ENCODE data around the gene PNPLA7.
"Not testable (repeated sequence)": the region's sequence is repeated elsewhere in the genome, so short reads cannot be mapped to it uniquely, and the experiment has no call there.

DNA sequence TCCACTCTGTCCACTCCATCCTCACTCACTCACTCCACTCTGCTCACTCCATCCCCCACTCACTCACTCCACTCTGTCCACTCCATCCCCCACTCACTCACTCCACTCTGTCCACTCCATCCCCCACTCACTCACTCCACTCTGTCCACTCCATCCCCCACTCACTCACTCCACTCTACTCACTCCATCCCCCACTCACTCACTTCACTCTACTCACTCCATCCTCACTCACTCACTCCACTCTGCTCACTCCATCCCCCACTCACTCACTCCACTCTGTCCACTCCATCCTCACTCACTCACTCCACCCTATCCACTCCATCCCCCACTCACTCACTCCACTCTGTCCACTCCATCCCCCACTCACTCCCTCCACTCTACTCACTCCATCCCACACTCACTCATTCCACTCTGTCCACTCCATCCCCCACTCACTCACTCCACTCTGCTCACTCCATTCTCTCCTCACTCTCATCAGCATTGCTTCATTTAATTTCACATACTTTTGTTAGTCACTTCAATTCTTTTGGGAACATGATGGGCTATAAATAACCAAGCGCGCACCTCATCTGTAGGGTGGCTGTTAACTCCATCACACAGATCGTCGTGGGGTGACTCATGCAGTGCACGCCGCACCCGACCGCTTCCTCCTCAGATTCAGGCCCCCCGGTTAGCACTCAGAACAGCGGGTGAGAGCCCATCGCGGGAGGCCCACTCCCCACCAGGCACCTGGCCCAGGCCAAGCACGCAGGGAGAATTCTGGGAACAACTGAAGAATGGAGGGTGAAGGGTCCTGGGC, 31.3 kb downstream of the PNPLA7 start:
- TF ChIP-seq, protein P1, sequence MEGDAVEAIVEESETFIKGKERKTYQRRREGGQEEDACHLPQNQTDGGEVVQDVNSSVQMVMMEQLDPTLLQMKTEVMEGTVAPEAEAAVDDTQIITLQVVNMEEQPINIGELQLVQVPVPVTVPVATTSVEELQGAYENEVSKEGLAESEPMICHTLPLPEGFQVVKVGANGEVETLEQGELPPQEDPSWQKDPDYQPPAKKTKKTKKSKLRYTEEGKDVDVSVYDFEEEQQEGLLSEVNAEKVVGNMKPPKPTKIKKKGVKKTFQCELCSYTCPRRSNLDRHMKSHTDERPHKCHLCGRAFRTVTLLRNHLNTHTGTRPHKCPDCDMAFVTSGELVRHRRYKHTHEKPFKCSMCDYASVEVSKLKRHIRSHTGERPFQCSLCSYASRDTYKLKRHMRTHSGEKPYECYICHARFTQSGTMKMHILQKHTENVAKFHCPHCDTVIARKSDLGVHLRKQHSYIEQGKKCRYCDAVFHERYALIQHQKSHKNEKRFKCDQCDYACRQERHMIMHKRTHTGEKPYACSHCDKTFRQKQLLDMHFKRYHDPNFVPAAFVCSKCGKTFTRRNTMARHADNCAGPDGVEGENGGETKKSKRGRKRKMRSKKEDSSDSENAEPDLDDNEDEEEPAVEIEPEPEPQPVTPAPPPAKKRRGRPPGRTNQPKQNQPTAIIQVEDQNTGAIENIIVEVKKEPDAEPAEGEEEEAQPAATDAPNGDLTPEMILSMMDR (IDR thresholded peaks at IDR 0.05), result not testable (repeated sequence)
- not testable (repeated sequence) for TF ChIP-seq POLR2A (IDR thresholded peaks at IDR 0.05)
